Stimulated activated CD8-positive, alpha-beta memory T cell treated with anti-CD3 and anti-CD28 coated beads, Interleukin-12 subunit alpha, Interleukin-12 subunit beta, amount 100 ng/mL, for 24 hours (primary cell): ENCODE data around the gene BOLA2B.
"Not testable (repeated sequence)": the region's sequence is repeated elsewhere in the genome, so short reads cannot be mapped to it uniquely, and the experiment has no call there.

ENCODE experiments used
- DNase-seq: peaks from one replicate; pipeline ENCODE4 v3.0.0-alpha.2; 2020; ENCODE audit errors: extremely low read depth

BOLA2B gene

DNA sequence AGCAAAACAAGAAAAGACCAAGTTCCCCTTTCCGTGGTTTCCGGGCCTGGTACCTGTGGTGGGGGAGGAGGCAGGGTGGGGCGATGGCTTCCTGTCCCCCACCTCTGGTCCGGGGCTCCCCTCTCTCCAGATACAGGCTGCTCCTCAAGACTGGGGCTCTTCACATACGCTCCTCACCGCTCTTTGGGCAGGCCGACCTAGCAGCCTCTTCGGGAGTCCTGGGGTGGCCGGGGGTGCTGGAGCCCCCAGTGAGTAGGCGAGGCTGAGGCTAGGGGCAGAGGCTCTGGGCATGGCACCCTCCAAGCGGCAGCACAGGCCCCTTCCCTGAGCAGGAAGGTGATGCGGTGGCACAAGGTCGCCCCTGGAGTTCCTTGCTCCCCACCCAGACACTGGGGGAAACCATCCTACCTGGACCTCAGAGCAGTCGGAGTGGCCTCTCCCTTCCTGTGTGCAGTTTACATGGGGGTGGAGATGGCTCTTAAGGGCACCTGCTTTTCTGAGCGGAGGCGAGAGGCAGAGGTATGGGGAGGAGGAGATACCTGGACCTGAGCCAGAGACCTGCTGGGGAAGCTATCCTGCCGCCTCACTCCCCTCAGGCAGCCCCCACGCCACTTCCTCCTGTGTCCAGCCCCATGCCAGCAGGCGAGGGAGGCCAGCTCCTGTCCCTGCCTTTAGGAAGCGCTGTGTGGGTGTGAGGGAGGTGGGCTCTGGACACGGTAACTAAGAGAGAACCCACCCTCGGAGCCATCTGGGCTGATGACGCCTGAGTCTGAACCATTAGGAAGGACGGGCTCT, 9.2 kb downstream of the BOLA2B start:
- peak; percentile 30 for DNase-seq

DNA sequence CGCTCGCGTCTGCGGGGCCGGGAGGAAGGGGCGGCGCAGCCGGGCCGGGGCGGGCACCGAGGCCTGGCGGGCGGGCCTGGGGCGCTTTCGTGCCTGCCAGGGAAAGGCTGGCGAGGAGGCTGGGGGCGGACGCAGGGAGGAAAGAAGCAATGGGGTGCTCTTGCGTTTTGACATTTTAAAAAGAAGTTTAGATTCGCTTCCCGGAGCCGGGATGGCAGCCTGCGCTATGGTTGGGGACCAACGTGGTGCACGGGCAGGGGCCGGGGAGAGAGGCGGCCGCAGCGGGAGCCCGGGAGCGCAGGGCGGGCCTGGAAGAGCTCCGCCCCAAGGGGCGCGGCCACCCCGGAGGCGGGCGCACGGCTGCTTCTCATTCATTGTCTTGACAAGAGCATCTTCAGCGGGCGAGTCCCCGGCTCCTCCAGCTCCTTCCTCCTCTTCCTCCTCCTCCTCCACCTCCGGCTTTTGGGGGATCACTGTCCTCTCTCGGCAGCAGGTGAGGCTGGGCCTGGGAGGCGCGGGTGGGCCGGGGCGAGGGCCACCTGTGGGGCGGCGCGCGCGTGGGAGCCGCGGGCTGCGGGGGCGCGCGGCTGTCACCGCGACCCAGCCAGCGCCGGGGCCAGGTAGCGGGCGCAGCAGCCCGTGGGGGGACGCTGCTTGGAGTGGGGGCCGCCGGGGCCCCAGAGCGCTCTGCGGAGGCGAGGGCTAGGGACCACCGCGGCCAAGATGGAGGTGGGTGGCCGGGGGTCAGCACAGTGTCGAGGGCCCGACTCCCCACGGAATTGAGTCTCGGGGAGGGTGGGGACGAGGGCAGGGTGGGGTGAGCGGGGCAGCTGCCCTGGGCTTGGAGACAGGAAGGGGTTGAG, 10.0 kb downstream of the BOLA2B start, which contains the start of gene CORO1A:
CORO1A (plus strand) TSS at position 370 of the 863 bp plus-strand sequence. CDS start 1,608 bp downstream, outside the sequence.
- peak; percentile 70 for DNase-seq

- no peak for DNase-seq
Observed at GRCh38 chr16:30180741-30181140, 12.7 kb downstream of the BOLA2B start.

- no peak for DNase-seq
Observed at GRCh38 chr16:30179931-30180330, 13.5 kb downstream of the BOLA2B start.

GRCh38 chr16:30179195-30179594, 14.3 kb downstream of the BOLA2B start:
- DNase-seq: no peak

GRCh38 chr16:30176876-30177275, 16.6 kb downstream of the BOLA2B start:
- not testable (repeated sequence) for DNase-seq

DNA sequence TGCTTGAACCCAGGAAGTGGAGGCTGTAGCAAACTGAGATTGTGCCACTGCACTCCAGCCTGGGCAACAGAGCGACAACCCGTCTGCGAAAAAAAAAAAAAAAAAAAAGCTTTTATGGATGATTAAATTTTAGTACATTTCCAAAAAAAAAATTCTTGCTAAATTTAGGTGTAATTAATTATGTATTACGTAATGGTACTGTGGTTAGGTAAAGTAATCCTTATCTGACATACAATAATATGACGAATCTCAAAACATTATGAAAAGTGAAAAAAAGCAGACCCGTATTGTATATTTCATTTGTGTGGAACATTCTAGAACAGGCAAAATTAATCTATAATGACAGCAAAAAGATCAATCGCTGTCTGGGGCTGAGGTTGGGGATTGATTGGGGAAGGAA, 20.4 kb downstream of the BOLA2B start:
- no peak for DNase-seq

- not testable (repeated sequence) for DNase-seq
Observed at GRCh38 chr16:30170145-30170544, 23.3 kb downstream of the BOLA2B start.

- not testable (repeated sequence) for DNase-seq
Observed at GRCh38 chr16:30169416-30169815, 24.1 kb downstream of the BOLA2B start.

GRCh38 chr16:30168746-30169145, 24.7 kb downstream of the BOLA2B start:
- DNase-seq: not testable (repeated sequence)

DNA sequence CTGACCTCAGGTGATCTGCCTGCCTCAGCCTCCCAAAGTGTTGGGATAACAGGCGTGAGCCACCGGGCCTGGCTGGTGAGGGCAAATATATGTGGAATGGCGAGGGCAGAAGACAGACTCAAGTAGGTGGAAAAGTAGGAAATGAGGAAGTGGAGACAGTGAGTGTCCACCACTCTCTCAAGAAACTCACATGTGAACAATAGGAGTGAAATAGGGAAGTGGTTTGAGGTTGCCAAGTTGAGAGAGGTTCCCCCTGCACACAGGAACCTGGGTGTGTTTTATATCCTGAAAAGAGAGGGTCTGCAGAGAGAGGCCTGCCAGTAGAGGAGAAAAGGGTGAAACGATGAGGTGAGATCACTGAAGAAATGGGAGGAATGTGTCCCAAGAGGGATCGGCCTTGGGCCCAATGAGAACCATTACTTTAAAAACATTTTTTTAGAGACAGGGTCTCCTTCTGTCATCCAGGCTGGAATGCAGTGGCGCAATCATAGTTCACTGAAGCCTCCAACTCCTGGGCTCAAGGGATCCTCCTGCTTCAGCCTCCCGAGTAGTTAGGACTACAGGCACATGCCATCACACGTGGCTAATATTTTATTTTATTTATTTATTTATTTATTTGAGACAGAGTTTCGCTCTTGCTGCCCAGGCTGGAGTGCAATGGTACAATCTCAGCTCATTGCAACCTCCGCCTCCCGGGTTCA, 27.1 kb downstream of the BOLA2B start:
- no peak for DNase-seq

DNA sequence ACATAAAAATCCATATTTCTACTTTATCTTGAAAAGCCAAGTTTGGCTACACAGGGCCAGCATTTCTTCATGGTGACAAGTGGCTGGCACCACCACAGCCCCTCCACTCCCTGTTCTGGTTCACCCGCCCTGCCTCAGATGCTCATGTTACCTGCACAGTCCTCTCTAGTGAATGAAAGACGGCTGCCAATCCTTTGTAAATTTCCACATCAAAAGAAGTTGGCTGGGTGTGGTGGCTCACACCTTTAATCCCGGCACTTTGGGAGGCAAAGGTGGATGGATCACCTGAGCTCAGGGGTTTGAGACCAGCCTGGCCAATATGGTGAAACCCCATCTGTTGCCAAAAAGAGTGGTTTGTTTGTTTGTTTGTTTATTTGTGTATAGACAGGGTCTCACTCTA, 29.9 kb downstream of the BOLA2B start:
- DNase-seq: no peak

DNA sequence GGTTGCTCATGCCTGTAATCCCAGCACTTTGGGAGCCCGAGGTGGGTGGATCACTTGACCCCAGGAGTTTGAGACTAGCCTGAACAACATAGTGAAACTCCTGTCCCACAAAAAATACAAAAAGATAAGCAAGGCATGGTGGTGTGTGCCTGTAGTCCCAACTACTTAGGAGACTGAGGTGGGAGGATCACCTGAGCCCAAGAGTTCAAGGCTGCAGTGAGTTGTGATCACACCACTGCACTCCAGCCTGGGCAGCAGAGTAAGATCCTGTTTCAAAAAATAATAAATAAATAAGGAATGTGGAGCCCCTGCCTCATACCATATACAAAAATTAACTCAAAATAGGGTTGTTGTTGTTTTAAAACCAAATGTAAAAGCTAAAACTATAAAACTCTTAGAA, 36.3 kb downstream of the BOLA2B start:
- DNase-seq: no peak

- no peak for DNase-seq
Observed at GRCh38 chr16:30155188-30155587, 38.3 kb downstream of the BOLA2B start.

DNA sequence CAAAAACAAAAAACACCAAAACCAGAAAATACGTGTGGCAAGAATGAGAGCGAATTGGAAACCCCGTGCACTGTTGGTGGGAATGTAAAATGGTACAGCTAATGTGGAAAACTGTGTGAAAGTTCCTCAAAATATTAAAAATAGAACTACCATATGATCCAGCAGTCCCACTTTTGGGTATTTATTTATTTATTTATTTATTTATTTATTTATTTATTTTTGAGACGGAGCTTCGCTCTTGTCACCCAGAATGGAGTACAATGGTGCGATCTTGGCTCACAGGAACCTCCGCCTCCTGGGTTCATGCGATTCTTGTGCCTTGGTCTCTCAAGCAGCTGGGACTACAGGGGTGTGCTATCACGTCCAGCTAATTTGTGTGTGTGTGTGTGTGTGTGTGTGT, 40.9 kb downstream of the BOLA2B start:
- no peak for DNase-seq

DNA sequence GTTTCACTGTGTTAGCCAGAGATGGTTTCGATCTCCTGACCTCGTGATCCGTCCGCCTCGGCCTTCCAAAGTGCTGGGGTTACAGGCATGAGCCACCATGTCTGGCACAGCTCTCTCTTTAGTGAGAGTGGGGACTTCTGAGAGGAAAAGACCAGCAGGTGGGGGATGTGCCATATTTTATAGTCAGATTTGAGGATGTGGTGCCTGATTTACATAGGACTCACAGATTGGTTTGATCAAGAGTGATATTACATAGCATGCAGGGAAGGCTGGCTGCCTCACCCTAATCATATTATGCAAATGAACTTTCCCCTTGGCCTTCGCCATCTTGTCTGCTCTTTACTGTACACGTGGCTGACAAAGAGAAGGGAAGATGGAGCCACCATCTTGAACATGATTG, 42.4 kb downstream of the BOLA2B start:
- no peak for DNase-seq

- DNase-seq: no peak
Observed at GRCh38 chr16:30149250-30149930, 44.1 kb downstream of the BOLA2B start.

DNA sequence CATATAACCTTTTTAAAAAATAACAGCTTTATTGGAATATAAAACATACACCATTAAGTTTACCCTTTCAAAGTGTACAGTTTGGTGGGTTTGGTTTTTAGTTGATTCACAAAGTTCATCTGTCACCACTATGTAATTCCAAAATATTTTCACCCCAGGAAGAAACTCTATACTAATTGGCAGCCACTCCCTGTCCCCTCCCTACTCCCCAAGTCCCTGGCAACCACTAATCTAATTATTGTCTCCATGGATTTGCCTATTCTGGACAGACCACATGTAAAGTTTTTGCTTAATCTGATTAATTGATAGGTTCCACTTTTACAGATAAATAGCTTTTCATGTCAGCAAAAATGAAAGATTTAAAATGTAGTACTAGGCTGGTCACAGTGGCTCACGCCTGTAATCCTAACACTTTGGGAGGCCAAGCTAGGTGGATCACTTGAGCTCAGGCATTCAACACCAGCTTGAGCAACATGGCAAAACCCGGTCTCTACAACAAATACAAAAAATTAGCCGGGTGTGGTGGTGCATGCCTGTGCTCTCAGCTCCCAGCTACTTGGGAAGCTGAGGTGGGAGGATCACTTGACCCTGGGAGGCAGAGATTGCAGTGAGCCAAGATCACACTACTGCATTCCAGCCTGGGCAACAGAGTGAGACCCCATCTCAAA, 45.5 kb downstream of the BOLA2B start:
- DNase-seq: no peak

DNA sequence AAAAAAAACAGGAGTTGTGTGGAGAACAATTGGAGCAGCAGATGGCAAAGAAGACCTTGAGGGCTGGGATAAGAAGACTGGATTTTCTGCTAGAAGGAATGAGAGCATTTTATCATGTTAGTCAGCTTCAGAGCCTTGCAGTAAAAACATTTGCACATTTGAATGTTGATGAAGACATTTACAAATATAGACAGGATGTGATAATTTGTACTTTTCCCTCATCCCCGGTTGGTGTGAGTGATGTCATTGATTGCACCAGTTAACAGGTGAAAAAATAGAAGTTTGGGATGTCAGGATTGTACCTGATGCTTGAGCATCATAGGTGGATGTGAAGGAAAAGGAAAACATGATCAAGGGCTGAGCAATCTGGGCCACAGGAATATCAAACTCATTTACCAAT, 47.8 kb downstream of the BOLA2B start:
- no peak for DNase-seq

DNA sequence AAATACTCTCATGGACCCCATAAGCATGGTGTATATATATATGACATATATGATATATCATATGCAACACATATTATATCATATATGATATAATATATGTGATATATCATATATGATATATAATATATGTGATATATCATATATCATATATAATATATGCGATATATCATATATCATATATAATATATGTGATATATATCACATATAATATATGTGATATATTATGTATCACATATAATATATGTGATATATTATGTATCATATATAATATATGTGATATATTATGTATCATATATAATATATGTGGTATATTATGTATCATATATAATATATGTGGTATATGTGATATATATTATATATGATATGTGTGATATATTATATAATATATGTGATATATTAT, 48.5 kb downstream of the BOLA2B start:
- DNase-seq: no peak

- DNase-seq: no peak
Observed at GRCh38 chr16:30144017-30144416, 49.4 kb downstream of the BOLA2B start.
